ENCODE data around the gene PEX13. TPM values are rescaled to one million over a fixed set of nuclear protein-coding genes. Genes with fewer than 3 reads are reported as not detected.

Gene PEX13
- total and polyA plus RNA-seq, 2 donors (not counting 3 experiments of a cell fraction or from before 2014, with no cell fraction given) = 18.0 to 21.0 TPM

GRCh38 chr2:60991644-60992043 lies 25.9 kb upstream of the PEX13 start:
- no TSS peak for BruUV-seq (replicated peaks)
- H3K4me1 ChIP-seq (ENCODE audit: control insufficient read depth, extremely low read depth, insufficient read depth, low read length) = no peaks in the 10 kb centered on the region
- H3K9me3 ChIP-seq (replicated peaks; ENCODE audit: control insufficient read depth, insufficient read depth, low read length) = no peaks in the 10 kb centered on the region
- POLR2A ChIA-PET = no interaction called here
- no peak overlapping the region for H3K4me2 ChIP-seq (ENCODE audit: insufficient read depth, low read length)
- no peaks in the 10 kb centered on the region for H3K9me1 ChIP-seq (replicated peaks; ENCODE audit: control insufficient read depth, extremely low read depth, insufficient read depth, low read length)
- H3K79me2 ChIP-seq (ENCODE audit: control insufficient read depth, insufficient read depth, low read length) = no peaks in the 10 kb centered on the region
- H3K27ac ChIP-seq (ENCODE audit: insufficient read depth, low read depth, low read length) = no peak overlapping the region
- DNase-seq (ENCODE audit: low read depth, low spot score) = no peak
- dilution Hi-C loops (cut with MboI; ENCODE audit: extremely low pct_ligation_motif_present, low sequenced_read_pairs) = no loop called here
- H2AFZ ChIP-seq (ENCODE audit: low read depth, low read length) = no peak overlapping the region
- H3K36me3 ChIP-seq (ENCODE audit: control insufficient read depth in 2 of 2, extremely low read depth in 1 of 2, insufficient read depth in 2 of 2, low read length in 2 of 2) = no peaks in the 10 kb centered on the region
- H3K9ac ChIP-seq (replicated peaks; ENCODE audit: extremely low read depth, insufficient read depth, low read length) = no peak overlapping the region
- H3K4me3 ChIP-seq (replicated peaks in 1 of 3; ENCODE audit: insufficient read depth in 1 of 3, low read depth in 1 of 3, low read length in 3 of 3) = no peak overlapping the region
- CTCF ChIA-PET = no interaction called here
- intact Hi-C loops (cut with micrococcal nuclease) = no loop called here
- no peaks in the 10 kb centered on the region for H3K27me3 ChIP-seq (ENCODE audit: control insufficient read depth in 2 of 2, insufficient read depth in 2 of 2, low read length in 2 of 2)
- TF ChIP-seq FOS (IDR thresholded peaks at IDR 0.05; ENCODE audit: borderline replicate concordance, insufficient read depth, low read length) = no peak
- no peak for TF ChIP-seq POLR2AphosphoS5 (IDR thresholded peaks at IDR 0.05; ENCODE audit: insufficient read depth, low read depth, low read length)
- TF ChIP-seq EZH2 (IDR thresholded peaks at IDR 0.05; ENCODE audit: borderline replicate concordance, low read depth, low read length, severe bottlenecking) = no peak
- no peak for TF ChIP-seq MAX (IDR thresholded peaks at IDR 0.05; ENCODE audit: insufficient read depth, insufficient read length)
- no peak for TF ChIP-seq MYC (IDR thresholded peaks at IDR 0.05; ENCODE audit: low read depth, low read length)
- TF ChIP-seq POLR2A (IDR thresholded peaks at IDR 0.05; ENCODE audit: low read depth, low read length) = no peak
- TF ChIP-seq JUN (IDR thresholded peaks at IDR 0.05; ENCODE audit: borderline replicate concordance, insufficient read depth, insufficient read length, low read depth) = no peak
- no peak for TF ChIP-seq GATA2 (IDR thresholded peaks at IDR 0.05; ENCODE audit: insufficient read depth, insufficient read length, low read depth, low read length)
- TF ChIP-seq CTCF (IDR thresholded peaks at IDR 0.05; ENCODE audit: extremely low read depth in 1 of 2, insufficient read depth in 1 of 2, low read depth in 1 of 2, low read length in 2 of 2) = no peak
- H4K20me1 ChIP-seq (replicated peaks; ENCODE audit: control insufficient read depth, extremely low read depth, insufficient read depth, low read length) = no peaks in the 10 kb centered on the region
- FAIRE-seq = no peak
